ENCODE results near the gene C19orf12.
"Not testable (repeated sequence)": the region's sequence is repeated elsewhere in the genome, so short reads cannot be mapped to it uniquely, and the experiment has no call there.

The C19orf12 gene

GRCh38 chr19:29714371-29714952 is 599 bp downstream of the C19orf12 start:
- ATAC-seq (ENCODE audit: low read depth), result peak; percentile 26
- H3K9me3 Mint-ChIP-seq, result no peaks in the 10 kb centered on the region
- H3K27me3 Mint-ChIP-seq, result no peaks in the 10 kb centered on the region
- peak overlapping the region; percentile 95 for H3K27ac Mint-ChIP-seq
- H3K4me1 Mint-ChIP-seq, result peaks cover 31% of the 10 kb centered on the region
- no peak for DNase-seq (ENCODE audit: low spot score in 2 of 2)
- H3K4me3 Mint-ChIP-seq, result peak overlapping the region; percentile 85
- H3K36me3 Mint-ChIP-seq, result no peaks in the 10 kb centered on the region

GRCh38 chr19:29712744-29713516 is 2.1 kb downstream of the C19orf12 start:
- Mint-ChIP-seq H3K9me3 (no peaks in the 10 kb centered on the region), H3K36me3 (no peaks in the 10 kb centered on the region), H3K4me1 (peaks cover 35% of the 10 kb centered on the region), H3K27ac (peak overlapping the region; percentile 95), H3K4me3 (peak overlapping the region; percentile 6), H3K27me3 (no peaks in the 10 kb centered on the region)
- no peak for DNase-seq (ENCODE audit: low spot score in 2 of 2)
- ATAC-seq (ENCODE audit: low read depth), result no peak

- ATAC-seq (ENCODE audit: low read depth), result no peak
- DNase-seq (ENCODE audit: low spot score in 2 of 2), result no peak
- H3K4me1 Mint-ChIP-seq, result peaks cover 35% of the 10 kb centered on the region
- H3K27me3 Mint-ChIP-seq, result no peaks in the 10 kb centered on the region
- no peak overlapping the region for H3K4me3 Mint-ChIP-seq
- no peaks in the 10 kb centered on the region for H3K9me3 Mint-ChIP-seq
- no peak overlapping the region for H3K27ac Mint-ChIP-seq
- H3K36me3 Mint-ChIP-seq, result peaks cover 3% of the 10 kb centered on the region
Measured at GRCh38 chr19:29711584-29712132, 3.4 kb downstream of the C19orf12 start.

- H3K9me3 Mint-ChIP-seq; H3K4me3 Mint-ChIP-seq; H3K27me3 Mint-ChIP-seq; H3K36me3 Mint-ChIP-seq; DNase-seq (ENCODE audit: low spot score in 2 of 2); ATAC-seq (ENCODE audit: low read depth): not testable (repeated sequence)
- Mint-ChIP-seq H3K4me1 (peaks cover 25% of the 10 kb centered on the region), H3K27ac (peak overlapping the region; percentile 64)
Measured at GRCh38 chr19:29709440-29709798, 5.6 kb downstream of the C19orf12 start.

- Mint-ChIP-seq H3K4me3 (no peak overlapping the region), H3K27me3 (no peaks in the 10 kb centered on the region), H3K9me3 (no peaks in the 10 kb centered on the region), H3K36me3 (peaks cover 6% of the 10 kb centered on the region), H3K27ac (peak overlapping the region; percentile 64), H3K4me1 (peaks cover 20% of the 10 kb centered on the region)
- no peak for ATAC-seq (ENCODE audit: low read depth)
- DNase-seq (ENCODE audit: low spot score in 2 of 2), result no peak
Measured at GRCh38 chr19:29708554-29709439, 6.3 kb downstream of the C19orf12 start.

- peaks cover 7% of the 10 kb centered on the region for H3K36me3 Mint-ChIP-seq
- H3K4me1 Mint-ChIP-seq, result peaks cover 12% of the 10 kb centered on the region
Measured at GRCh38 chr19:29706635-29707034, 8.4 kb downstream of the C19orf12 start.

GRCh38 chr19:29705706-29706105 is 9.4 kb downstream of the C19orf12 start:
- no peaks in the 10 kb centered on the region for H3K27me3 Mint-ChIP-seq
- no peak overlapping the region for H3K4me3 Mint-ChIP-seq
- no peak for DNase-seq (ENCODE audit: low spot score in 2 of 2)
- no peaks in the 10 kb centered on the region for H3K9me3 Mint-ChIP-seq
- H3K4me1 Mint-ChIP-seq, result peaks cover 8% of the 10 kb centered on the region
- peak overlapping the region; percentile 84 for H3K27ac Mint-ChIP-seq
- no peak for ATAC-seq (ENCODE audit: low read depth)
- peaks cover 7% of the 10 kb centered on the region for H3K36me3 Mint-ChIP-seq

More at GRCh38 chr19:29706635-29707034, 8.4 kb downstream of the C19orf12 start:
- ATAC-seq (ENCODE audit: low read depth) (no peak), DNase-seq (ENCODE audit: low spot score in 2 of 2) (no peak)
- no peak overlapping the region for H3K4me3 Mint-ChIP-seq
- H3K9me3 Mint-ChIP-seq, result no peaks in the 10 kb centered on the region
- H3K27ac Mint-ChIP-seq, result peak overlapping the region; percentile 28
- no peaks in the 10 kb centered on the region for H3K27me3 Mint-ChIP-seq

- Mint-ChIP-seq H3K4me1 (peaks cover 7% of the 10 kb centered on the region), H3K4me3 (no peak overlapping the region), H3K27me3 (no peaks in the 10 kb centered on the region), H3K36me3 (peaks cover 7% of the 10 kb centered on the region), H3K9me3 (no peaks in the 10 kb centered on the region), H3K27ac (peak overlapping the region; percentile 84)
- DNase-seq (ENCODE audit: low spot score in 2 of 2) (no peak), ATAC-seq (ENCODE audit: low read depth) (peak; percentile 53)
Measured at GRCh38 chr19:29704562-29705558, 10.2 kb downstream of the C19orf12 start.

GRCh38 chr19:29702963-29703320 is 12.1 kb downstream of the C19orf12 start:
- no peak overlapping the region for H3K4me3 Mint-ChIP-seq
- DNase-seq (ENCODE audit: low spot score in 2 of 2), result no peak

GRCh38 chr19:29702161-29702962 is 12.7 kb downstream of the C19orf12 start:
- Mint-ChIP-seq H3K4me1 (peaks cover 2% of the 10 kb centered on the region), H3K27ac (no peak overlapping the region), H3K4me3 (no peak overlapping the region), H3K27me3 (no peaks in the 10 kb centered on the region), H3K36me3 (peaks cover 3% of the 10 kb centered on the region), H3K9me3 (no peaks in the 10 kb centered on the region)
- no peak for DNase-seq (ENCODE audit: low spot score in 2 of 2)
- ATAC-seq (ENCODE audit: low read depth), result no peak

More at GRCh38 chr19:29702963-29703320, 12.1 kb downstream of the C19orf12 start:
- Mint-ChIP-seq H3K4me1 (peaks cover 2% of the 10 kb centered on the region), H3K36me3 (peaks cover 7% of the 10 kb centered on the region), H3K9me3 (no peaks in the 10 kb centered on the region), H3K27me3 (no peaks in the 10 kb centered on the region), H3K27ac (no peak overlapping the region)
- ATAC-seq (ENCODE audit: low read depth), result no peak

GRCh38 chr19:29700498-29700897 is 14.6 kb downstream of the C19orf12 start:
- Mint-ChIP-seq H3K27ac (no peak overlapping the region), H3K27me3 (no peaks in the 10 kb centered on the region), H3K4me3 (no peak overlapping the region), H3K4me1 (peaks cover 6% of the 10 kb centered on the region), H3K36me3 (peaks cover 3% of the 10 kb centered on the region), H3K9me3 (no peaks in the 10 kb centered on the region)
- DNase-seq (ENCODE audit: low spot score in 2 of 2) (no peak), ATAC-seq (ENCODE audit: low read depth) (no peak)

- no peak overlapping the region for H3K27ac Mint-ChIP-seq
- peaks cover 3% of the 10 kb centered on the region for H3K4me1 Mint-ChIP-seq
- no peaks in the 10 kb centered on the region for H3K27me3 Mint-ChIP-seq
- no peak for DNase-seq (ENCODE audit: low spot score in 2 of 2)
- ATAC-seq (ENCODE audit: low read depth), result no peak
- no peak overlapping the region for H3K4me3 Mint-ChIP-seq
- H3K36me3 Mint-ChIP-seq, result peaks cover 1% of the 10 kb centered on the region
- H3K9me3 Mint-ChIP-seq, result no peaks in the 10 kb centered on the region
Measured at GRCh38 chr19:29699861-29700260, 15.2 kb downstream of the C19orf12 start.

Measured in memory B cell (primary cell).